IMR-90 (cell line): ENCODE data around the gene RFT1.

Experiments
- POLR2A ChIP-seq: IDR thresholded peaks from 2 replicates; pipeline ENCODE4 v1.6.1; 2012; ENCODE audit warnings: mild to moderate bottlenecking, low read depth, low read length
- RFX5 ChIP-seq: IDR thresholded peaks from 2 replicates; pipeline ENCODE4 v1.8.0; 2012; ENCODE audit warnings: low read depth, mild to moderate bottlenecking, low read length, moderate library complexity
- TF ChIP-seq, protein P1 (sequence below): conservative IDR thresholded peaks from 2 replicates; pipeline ENCODE4 v1.5.1; 2012; ENCODE audit warnings: mild to moderate bottlenecking, low read depth, low read length, improper control_type of control experiment

DNA sequence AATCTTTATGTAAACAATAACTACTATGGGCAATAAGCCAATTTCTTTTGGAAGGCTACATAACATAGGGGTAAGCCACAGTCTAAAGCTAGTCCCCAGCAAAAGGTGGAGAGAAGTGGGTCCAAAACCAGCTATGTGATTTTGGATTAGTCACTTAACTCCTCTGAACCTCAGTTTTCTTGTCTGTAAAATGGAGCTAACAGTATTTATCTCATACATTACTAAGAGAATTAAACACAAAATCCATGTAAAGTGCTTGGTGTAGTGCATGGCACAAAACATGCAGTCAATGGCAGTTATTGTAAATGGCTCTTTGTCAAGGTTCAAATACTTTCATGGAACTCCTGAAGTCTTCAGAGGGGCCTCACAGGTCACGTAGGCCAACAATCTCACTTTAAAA, 13.3 kb downstream of the RFT1 start:
- no peak for TF ChIP-seq RFX5
- TF ChIP-seq, protein P1, sequence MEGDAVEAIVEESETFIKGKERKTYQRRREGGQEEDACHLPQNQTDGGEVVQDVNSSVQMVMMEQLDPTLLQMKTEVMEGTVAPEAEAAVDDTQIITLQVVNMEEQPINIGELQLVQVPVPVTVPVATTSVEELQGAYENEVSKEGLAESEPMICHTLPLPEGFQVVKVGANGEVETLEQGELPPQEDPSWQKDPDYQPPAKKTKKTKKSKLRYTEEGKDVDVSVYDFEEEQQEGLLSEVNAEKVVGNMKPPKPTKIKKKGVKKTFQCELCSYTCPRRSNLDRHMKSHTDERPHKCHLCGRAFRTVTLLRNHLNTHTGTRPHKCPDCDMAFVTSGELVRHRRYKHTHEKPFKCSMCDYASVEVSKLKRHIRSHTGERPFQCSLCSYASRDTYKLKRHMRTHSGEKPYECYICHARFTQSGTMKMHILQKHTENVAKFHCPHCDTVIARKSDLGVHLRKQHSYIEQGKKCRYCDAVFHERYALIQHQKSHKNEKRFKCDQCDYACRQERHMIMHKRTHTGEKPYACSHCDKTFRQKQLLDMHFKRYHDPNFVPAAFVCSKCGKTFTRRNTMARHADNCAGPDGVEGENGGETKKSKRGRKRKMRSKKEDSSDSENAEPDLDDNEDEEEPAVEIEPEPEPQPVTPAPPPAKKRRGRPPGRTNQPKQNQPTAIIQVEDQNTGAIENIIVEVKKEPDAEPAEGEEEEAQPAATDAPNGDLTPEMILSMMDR = no peak
- TF ChIP-seq POLR2A = no peak
